ENCODE measurements around the gene SLC27A2. TPM values are rescaled to one million over a fixed set of nuclear protein-coding genes. Genes with fewer than 3 reads are reported as not detected.

The SLC27A2 gene
- total RNA-seq, 1 donor from 2014 or later: 0.86 TPM

DNA sequence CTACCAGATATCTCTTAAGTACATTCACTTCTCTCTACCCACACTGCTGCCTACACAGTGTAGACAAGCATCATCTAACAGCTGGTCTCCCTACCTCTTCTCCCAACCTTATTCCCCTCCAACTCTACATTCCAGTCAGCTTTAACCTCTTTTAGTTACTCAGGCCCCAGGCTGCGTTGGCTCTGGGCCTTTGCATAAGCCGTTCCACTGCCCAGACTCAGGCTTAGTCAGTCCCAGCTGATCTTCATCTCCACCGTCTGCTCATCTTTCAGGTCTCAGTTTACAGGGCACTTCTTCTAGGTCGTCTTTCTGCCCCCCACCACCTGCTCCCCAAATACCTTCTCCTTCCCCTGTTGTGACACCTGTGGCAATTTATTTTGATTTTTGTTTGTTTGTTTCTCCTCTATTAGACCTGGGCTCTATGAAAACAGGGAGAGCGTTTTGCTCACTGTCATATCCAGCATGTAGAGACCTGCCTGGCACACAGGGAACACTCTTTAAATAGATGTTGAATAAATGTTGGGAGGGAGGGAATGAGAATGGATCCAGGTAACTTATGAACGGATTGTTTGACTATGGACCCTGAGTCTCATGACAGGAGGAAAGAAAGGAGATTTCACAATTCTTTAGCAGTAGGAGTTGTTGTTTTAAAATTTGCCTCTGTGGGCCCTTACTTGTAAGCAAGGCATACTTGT is 11.1 kb downstream of the SLC27A2 start:
- Mint-ChIP-seq H3K36me3 (ENCODE audit: low read depth) (no peaks in the 10 kb centered on the region), H3K4me1 (peaks cover 1% of the 10 kb centered on the region), H3K9me3 (no peaks in the 10 kb centered on the region), H3K4me3 (no peak overlapping the region), H3K27me3 (ENCODE audit: low read depth) (peaks cover 3% of the 10 kb centered on the region), H3K27ac (ENCODE audit: unreplicated experiment) (no peak overlapping the region)
- no peak for TF ChIP-seq CTCF (conservative IDR thresholded peaks at IDR 0.05)
- DNase-seq (ENCODE audit: low read depth, low spot score): no peak

- no peak overlapping the region for H3K27ac Mint-ChIP-seq (ENCODE audit: unreplicated experiment)
- H3K4me1 Mint-ChIP-seq: no peaks in the 10 kb centered on the region
- H3K9me3 Mint-ChIP-seq: no peaks in the 10 kb centered on the region
These were observed 20.0 kb downstream of the SLC27A2 start for GRCh38 chr15:50202003-50202402.

GRCh38 chr15:50206020-50206419 is 24.0 kb downstream of the SLC27A2 start:
- Mint-ChIP-seq H3K27me3 (ENCODE audit: low read depth) (no peaks in the 10 kb centered on the region), H3K27ac (ENCODE audit: unreplicated experiment) (no peak overlapping the region), H3K4me3 (no peak overlapping the region), H3K9me3 (no peaks in the 10 kb centered on the region), H3K36me3 (ENCODE audit: low read depth) (peaks cover 2% of the 10 kb centered on the region), H3K4me1 (no peaks in the 10 kb centered on the region)
- no peak for DNase-seq (ENCODE audit: low read depth, low spot score)
- no peak for TF ChIP-seq CTCF (conservative IDR thresholded peaks at IDR 0.05)

More at GRCh38 chr15:50202003-50202402, 20.0 kb downstream of the SLC27A2 start:
- DNase-seq (ENCODE audit: low read depth, low spot score): no peak
- Mint-ChIP-seq H3K27me3 (ENCODE audit: low read depth) (peaks cover 3% of the 10 kb centered on the region), H3K36me3 (ENCODE audit: low read depth) (no peaks in the 10 kb centered on the region), H3K4me3 (no peak overlapping the region)
- TF ChIP-seq CTCF (conservative IDR thresholded peaks at IDR 0.05): no peak

GRCh38 chr15:50209809-50210208 is 27.8 kb downstream of the SLC27A2 start:
- no peak for TF ChIP-seq CTCF (conservative IDR thresholded peaks at IDR 0.05)
- DNase-seq (ENCODE audit: low read depth, low spot score): no peak
- Mint-ChIP-seq H3K4me3 (no peak overlapping the region), H3K9me3 (peaks cover 9% of the 10 kb centered on the region), H3K36me3 (ENCODE audit: low read depth) (peaks cover 6% of the 10 kb centered on the region), H3K4me1 (no peaks in the 10 kb centered on the region), H3K27me3 (ENCODE audit: low read depth) (no peaks in the 10 kb centered on the region), H3K27ac (ENCODE audit: unreplicated experiment) (no peak overlapping the region)

DNA sequence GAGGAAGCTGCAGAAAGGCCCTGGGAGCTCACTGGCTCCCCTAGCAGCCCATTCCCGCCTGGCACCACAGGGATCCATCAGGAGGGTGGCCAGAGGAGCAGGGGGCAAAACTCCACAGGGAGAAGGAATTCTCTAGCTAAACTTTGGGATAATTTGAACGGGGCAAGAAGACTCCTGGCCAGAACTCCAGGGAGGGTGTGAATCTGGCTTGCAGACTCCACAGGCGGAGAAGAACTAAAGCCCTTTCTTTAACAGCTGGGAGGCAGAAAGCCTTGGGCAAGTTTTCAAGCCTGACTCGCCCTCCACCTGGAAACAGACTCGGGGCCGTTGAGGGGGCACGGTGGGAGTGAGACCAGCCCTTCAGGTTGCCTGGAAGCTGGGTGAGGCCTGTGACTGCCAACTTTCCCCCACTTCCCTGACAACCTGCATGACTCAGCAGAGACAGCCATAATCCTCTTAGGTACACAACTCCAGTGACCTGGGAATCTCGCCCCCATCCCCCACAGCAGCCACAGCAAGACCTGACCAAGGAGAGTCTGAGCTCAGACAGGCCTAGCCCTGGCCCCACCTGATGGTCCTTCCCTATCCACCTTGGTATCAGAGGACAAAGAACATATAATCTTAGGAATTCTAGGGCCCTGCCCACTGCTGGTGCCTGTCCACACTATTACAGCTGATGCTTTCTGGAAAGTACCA is 28.6 kb downstream of the SLC27A2 start:
- no peak overlapping the region for H3K27ac Mint-ChIP-seq (ENCODE audit: unreplicated experiment)
- H3K4me3 Mint-ChIP-seq: no peak overlapping the region
- peaks cover 6% of the 10 kb centered on the region for H3K36me3 Mint-ChIP-seq (ENCODE audit: low read depth)
- no peak for DNase-seq (ENCODE audit: low read depth, low spot score)
- H3K9me3 Mint-ChIP-seq: peaks cover 13% of the 10 kb centered on the region
- no peaks in the 10 kb centered on the region for H3K4me1 Mint-ChIP-seq
- peaks cover 4% of the 10 kb centered on the region for H3K27me3 Mint-ChIP-seq (ENCODE audit: low read depth)
- TF ChIP-seq CTCF (conservative IDR thresholded peaks at IDR 0.05): no peak

Measured in neural crest cell (in vitro differentiated cells).